Uterus (tissue), 2 donors: ENCODE data around the gene FYCO1.

Source experiments
- POLR2A ChIP-seq, 2 donors: fragments of 450-650 bp; IDR thresholded peaks; one replicate each; pipeline ENCODE4 v1.6.1; 2016; ENCODE audit warnings: antibody characterized with exemption in 2 of 2, mild to moderate bottlenecking in 1 of 2, moderate library complexity in 1 of 2
- TF ChIP-seq, protein P1 (sequence below), 4 experiments: fragments of 200-600 bp in 2 of 4; fragments of 450-650 bp in 2 of 4; sonication (generic) in 2 of 4; IDR thresholded peaks; one replicate each; pipeline ENCODE4 v1.5.1; 2016 to 2019; ENCODE audit warnings: antibody characterized with exemption in 4 of 4, mild to moderate bottlenecking in 2 of 4, moderate library complexity in 1 of 4

DNA sequence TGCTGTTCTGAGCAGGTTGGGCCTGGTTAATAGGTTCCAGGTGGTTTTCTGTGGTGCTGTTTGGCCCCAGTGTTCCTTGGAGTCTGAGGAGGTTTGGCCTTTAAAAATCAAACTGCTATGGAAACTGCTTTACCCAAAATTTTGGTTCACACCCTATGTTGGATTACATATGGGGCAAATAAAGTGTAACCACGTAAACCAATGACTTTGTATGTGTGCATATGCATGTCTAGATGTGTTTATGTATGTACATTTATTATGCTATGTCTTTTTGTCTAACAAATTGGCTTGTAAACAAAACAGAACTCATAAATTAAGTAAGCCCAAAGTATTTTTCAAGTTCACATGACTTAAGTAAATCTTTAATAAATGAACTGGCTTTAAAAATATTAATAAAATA is 40.6 kb upstream of the FYCO1 start:
- TF ChIP-seq, protein P1, sequence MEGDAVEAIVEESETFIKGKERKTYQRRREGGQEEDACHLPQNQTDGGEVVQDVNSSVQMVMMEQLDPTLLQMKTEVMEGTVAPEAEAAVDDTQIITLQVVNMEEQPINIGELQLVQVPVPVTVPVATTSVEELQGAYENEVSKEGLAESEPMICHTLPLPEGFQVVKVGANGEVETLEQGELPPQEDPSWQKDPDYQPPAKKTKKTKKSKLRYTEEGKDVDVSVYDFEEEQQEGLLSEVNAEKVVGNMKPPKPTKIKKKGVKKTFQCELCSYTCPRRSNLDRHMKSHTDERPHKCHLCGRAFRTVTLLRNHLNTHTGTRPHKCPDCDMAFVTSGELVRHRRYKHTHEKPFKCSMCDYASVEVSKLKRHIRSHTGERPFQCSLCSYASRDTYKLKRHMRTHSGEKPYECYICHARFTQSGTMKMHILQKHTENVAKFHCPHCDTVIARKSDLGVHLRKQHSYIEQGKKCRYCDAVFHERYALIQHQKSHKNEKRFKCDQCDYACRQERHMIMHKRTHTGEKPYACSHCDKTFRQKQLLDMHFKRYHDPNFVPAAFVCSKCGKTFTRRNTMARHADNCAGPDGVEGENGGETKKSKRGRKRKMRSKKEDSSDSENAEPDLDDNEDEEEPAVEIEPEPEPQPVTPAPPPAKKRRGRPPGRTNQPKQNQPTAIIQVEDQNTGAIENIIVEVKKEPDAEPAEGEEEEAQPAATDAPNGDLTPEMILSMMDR (IDR thresholded peaks at IDR 0.05), result no peak
- TF ChIP-seq POLR2A (IDR thresholded peaks at IDR 0.05), result no peak
